ENCODE data around the gene EFNA2.

EFNA2 gene

GRCh38 chr19:1272423-1273262 lies 13.0 kb upstream of the EFNA2 start:
- DNase-seq (ENCODE audit: low read depth in 2 of 2), result no peak

DNA sequence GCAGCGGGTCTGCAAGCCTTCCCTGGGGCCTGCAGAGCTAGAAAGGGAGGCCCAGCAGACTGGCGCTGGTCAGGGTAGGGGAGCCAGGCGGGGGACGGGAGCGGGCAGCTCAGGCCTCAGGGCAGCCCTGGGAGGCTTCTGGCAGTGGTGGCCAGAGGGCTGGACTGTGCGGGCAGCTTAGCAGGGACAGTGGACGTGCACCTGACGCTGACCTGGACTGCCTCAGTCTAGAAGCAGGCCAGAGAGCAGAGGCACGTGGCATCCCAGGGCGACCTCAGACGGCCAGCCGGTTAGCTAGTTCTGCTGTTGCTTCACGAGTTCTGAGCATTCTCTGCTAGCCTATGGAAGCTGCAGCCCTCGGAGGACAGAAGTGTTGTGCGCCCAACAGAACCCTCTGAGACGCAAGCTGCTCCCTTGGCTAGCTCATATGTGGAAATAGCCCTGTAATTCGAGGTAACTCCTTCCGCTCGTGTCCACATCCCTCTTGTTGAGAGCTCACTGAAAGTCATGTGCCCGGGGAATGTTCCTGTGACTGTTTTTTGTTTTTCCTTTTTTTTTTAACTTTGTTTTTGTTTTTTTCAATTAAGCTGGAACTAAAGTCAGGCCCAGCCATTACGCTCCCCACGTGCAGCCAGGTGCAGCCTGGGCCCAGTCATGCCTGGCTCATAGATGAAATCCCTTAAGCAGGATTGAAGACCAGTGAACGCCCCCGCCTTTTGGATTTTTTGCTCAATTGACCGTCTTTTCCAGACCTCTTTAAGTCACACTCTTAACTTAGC lies 12.2 kb upstream of the EFNA2 start:
- no peak for DNase-seq (ENCODE audit: low read depth in 2 of 2)

DNA sequence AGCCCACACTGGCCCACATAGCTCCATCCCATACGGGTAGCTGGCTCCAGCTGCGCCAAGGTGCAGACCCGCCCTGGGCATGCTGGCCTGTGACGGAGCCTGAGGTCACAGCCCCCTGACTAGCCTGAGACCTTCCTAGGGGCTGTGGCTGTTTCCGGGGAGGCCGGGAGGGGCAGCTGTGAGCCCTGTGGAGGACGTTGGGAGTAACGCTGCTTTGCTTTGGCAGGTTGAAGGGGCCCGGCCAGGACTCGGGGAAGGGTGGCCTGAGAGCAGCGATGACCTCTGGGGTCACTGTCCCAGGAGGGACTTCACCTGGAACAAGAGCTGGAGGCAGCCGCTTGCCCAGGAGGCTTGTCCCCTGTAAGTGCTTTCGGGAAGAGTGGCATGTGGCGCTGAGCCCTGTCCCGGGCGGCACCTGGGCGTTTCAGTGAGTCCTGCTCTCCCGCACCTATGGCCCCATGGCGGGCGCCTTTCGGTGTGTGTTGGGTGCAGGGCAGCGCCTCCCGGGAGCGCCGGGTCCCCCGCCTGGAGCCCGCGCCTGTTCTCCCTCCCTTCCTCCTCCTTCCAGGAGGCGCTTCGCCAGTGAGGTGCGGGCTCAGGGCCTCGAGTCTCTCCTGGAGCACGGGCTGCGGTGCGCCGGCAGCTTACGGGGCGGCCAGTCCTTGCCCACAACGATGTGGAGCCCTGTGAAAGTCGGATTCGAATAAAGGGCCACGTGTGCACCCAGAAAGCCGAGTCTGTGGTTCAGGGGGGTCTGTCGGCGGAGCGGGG lies 11.4 kb upstream of the EFNA2 start:
- no peak for DNase-seq (ENCODE audit: low read depth in 2 of 2)

DNA sequence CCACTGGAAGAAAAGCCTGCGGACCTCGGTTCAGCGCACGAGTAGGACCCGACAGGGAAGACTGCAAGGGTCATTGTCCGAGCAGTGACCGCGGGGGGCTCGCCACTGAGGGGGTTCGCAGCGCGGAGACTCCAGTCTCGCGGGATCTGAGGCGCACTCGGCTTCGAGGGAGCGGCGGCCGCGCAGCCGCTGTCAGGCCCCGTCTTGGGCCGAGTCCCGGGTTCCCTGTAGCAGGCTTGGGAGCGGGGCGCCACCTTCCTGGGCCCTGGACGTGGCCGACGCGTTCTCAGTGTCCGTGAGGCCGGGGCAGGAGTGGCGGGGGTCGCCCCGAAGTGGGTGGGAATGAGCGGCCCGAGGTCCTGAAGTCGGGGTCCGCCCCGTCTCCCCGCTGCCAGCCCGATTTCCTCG lies 10.8 kb upstream of the EFNA2 start:
- DNase-seq (ENCODE audit: low read depth in 2 of 2), result no peak

GRCh38 chr19:1275260-1275975 lies 10.3 kb upstream of the EFNA2 start, which contains the start of gene FAM174C:
FAM174C (plus strand) TSS chr19:1275530; CDS start chr19:1275550, 20 bp downstream.
- peak; percentile 87 for DNase-seq (ENCODE audit: low read depth in 2 of 2)

GRCh38 chr19:1275976-1276627 lies 9.6 kb upstream of the EFNA2 start:
- no peak for DNase-seq (ENCODE audit: low read depth in 2 of 2)

DNA sequence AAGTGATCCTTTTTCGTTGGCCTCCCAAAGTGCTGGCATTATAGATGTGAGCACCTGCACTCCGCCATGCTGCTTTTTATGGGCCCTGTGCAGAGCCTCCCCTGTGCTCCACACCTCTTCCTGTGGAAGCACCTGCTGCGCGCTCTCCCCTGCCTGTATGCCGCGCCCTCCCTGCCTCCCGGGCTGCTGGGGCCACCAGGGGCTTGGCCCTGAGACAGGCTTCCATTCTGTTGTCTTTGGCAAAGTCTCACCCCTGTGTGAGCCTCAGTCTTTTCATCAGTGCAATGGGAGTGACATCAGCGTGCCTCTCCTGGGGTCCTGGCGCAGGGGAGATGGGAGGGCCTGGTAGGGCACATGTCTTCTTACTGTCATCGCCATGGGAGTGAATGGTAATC lies 9.0 kb upstream of the EFNA2 start:
- DNase-seq (ENCODE audit: low read depth in 2 of 2), result no peak

- no peak for DNase-seq (ENCODE audit: low read depth in 2 of 2)
These were observed 8.6 kb upstream of the EFNA2 start for GRCh38 chr19:1277061-1277460.

GRCh38 chr19:1278074-1278473 lies 7.6 kb upstream of the EFNA2 start:
- DNase-seq (ENCODE audit: low read depth in 2 of 2), result no peak

DNA sequence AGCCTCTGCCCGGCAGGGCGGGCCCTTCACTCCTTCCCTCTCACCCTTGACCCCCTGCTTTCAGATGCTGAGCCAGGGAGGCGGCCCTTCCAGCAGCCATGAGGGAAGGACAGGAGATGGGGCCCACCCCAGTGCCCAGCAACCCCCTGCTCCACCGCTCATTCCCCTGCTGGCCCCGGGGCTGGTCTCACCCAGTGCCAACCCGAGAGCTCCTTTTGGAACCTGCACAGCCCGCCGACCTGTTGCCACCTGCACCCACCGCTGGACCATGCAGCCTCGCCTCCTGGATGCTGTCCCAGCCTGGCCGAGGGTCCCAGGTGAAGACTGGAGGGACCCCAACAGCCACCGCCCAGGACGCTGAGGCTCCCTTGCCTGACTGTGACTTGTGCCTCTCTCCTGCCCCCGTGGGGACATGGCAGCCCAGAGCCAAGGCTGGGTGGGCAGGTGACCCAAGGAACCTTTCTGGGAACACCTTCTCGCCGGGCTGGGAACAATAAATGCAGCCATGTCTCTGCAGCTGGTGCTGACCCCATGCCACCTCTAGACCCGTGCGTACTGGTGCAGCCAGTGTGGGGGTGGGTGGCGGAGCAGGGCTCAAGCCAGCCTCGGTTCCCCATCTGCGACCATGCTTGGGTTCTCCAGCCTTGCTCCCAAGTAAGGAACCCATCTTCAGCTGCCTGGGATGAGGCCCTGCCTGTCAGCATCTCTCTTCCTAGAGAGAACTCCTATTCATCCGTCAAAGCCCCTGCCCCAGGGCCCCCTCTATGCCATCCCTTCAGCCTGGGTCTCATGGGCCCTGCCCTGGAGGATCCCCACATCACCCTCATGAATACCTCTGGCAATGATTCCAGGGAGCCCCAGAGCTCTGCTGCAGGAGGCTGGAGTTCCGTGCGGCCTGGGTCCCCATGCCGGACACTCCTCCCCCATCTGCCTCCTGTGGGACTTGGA lies 6.7 kb upstream of the EFNA2 start:
- no peak for DNase-seq (ENCODE audit: low read depth in 2 of 2)

DNA sequence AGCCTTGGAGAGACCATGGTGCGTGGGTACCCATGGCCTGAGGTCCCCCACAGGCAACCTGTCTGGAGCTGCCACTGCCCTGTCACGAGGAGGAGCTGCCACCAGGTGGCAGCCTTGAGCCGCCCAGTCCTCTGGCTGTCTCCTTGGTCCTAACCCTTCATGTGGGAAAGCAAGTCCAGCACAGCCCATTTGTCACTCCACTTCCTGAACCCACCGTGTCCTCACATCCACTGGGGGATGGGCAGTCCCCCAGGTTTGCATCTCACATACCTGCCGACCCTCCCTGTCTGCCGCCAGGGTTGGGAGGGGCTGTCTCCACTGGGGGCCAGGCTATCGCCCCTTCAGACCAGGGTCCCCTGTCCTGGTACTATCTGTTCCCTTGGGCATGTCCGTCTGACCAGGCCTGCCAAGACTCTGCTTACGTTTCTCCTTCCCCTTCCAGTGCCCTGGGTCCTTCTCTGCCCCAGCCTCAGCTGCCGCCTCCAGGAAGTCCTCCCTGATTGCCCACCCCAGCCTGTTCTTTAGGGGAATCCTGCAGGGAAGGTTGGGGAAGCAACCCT lies 5.8 kb upstream of the EFNA2 start:
- peak; percentile 57 to 62 for DNase-seq (ENCODE audit: low read depth in 2 of 2)

DNA sequence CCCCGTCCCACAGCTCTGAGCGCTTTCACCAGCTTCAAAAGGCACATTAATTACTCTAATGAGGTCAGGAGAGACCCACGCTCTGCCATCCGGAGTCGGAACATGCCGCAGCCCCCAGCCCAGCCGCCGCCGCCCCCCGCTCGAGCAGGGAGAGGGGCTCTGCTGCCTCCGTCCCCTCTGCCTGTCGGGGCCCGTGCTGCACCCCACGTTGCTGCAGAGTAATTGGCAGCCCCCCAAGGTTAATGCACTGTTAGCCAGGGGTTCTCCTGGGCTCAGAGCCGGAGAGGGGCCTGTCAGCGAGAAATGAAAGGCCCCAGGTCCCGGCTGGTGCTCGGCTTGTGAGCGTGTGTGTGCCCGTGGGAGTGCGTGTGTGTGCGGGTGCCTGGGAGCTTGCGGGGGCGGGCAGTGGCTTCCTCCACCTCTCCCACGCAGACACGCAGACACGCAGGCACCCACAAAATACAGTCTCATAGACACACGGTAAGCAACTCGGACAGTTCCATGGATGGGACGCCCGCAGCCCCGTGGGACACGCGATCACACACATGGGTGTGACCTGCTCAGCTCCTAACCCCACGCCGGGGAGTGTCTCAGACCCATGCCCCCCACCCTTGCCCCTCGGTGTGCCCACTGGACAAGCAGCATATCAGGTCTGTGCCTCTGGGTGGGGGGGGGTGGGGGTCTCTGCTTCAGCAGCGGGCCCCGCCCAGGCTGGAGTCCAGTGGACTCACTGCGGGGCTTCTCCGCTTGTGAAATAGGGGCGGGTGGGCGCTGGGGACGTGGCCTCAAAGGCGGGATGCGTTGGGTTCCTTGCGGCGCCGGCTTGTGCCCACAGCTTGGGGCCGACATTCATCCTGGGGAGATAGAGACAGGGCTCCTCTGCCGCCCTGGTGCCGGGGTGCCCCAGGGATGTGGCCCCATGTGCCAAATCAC lies 4.8 kb upstream of the EFNA2 start:
- DNase-seq (ENCODE audit: low read depth in 2 of 2), result no peak

DNA sequence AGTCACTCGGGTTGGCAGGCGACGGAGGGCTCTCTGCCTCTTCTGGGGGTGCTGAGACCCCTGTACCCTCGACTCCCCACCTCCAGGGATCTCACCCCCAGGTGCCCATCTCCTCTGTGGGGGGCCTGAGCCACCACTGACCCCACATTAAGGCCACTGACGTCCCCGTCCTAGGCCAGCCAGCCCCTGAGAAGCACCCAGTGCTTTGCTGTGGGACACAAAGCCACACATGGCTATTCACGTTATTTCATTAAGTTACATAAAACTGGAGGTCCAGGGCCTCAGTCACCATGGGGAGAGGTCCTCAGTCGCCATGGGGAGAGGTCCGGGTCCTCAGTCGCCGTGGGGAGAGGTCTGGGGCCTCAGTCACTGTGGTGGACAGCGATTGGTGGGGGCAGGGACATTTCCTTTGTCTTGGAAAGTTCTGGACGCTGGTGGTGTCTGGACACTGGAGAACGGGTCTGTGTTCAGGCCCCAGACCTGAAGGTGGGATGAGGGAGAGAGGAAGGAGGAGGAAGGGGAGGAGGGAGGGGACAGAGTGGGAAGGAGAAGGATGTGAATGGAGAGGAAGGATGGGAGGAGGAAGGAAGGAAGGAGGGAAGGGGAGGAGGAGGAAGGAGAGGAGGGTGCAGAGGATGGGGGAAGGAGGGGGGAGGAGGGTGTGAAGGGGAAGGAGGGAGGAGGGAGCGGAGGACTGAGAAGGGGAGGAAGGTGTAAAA lies 3.9 kb upstream of the EFNA2 start:
- no peak for DNase-seq (ENCODE audit: low read depth in 2 of 2)

GRCh38 chr19:1282588-1283206 lies 3.0 kb upstream of the EFNA2 start:
- DNase-seq (ENCODE audit: low read depth in 2 of 2), result no peak

DNA sequence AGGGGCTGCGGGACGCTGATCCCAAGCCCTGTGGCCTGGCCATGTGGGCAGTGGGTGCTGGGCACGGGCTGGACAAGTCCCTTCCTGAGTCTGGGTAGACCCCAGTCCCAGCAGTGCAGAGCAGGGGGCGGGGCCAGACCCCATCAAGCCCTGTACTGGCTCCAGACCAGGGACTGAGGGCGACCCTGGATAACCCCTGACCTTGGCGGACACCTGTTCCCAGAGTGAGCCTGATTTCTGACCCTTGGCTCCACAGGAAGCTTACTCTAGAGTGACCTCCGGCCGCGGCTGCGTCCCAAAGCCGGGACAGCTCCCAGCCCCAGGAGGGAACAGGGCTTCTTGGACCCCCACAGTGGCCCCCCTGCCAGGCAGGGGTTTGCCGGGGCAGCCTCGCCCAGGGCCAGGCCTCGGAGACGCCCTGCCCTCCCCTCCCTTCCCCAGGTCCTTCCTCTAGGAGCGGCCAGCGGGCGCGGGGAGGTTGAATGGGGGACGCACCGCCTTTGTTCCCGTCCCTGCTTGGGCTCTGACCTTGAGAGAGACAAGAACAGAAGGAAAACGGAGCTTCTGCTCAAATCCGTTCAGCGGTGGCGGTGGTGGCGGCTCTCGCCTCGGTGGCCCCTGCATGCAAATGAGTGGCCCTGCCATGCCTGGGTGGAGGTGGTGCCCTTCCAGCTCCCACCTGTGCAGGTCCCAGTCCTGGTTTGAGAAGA lies 2.3 kb upstream of the EFNA2 start:
- no peak for DNase-seq (ENCODE audit: low read depth in 2 of 2)

- no peak for DNase-seq (ENCODE audit: low read depth in 2 of 2)
These were observed 1.8 kb upstream of the EFNA2 start for GRCh38 chr19:1283917-1284292.

Data from stimulated activated CD4-positive, alpha-beta T cell treated with anti-CD3 and anti-CD28 coated beads, Interleukin-1b, Interleukin-23, amount 100 ng/mL, for 1 hour (primary cell).